Osteocyte (in vitro differentiated cells): ENCODE results near the gene ARHGAP42. TPM values are rescaled to one million over a fixed set of nuclear protein-coding genes. Genes with fewer than 3 reads are reported as not detected.

Source experiments
- DNase-seq: peaks from one replicate; pipeline ENCODE4 v3.0.0; 2021; ENCODE audit warnings: mixed read lengths; ENCODE audit not compliant: unreplicated experiment; ENCODE audit errors: extremely low spot score
- H3K27ac Mint-ChIP-seq: one replicate; pipeline ENCODE4 v1.8.0; 2021; ENCODE audit warnings: mild to moderate bottlenecking, mixed read lengths; ENCODE audit not compliant: unreplicated experiment
- H3K27me3 Mint-ChIP-seq: one replicate; pipeline ENCODE4 v1.8.0; 2021; ENCODE audit warnings: mixed read lengths; ENCODE audit not compliant: unreplicated experiment
- H3K36me3 Mint-ChIP-seq: one replicate; pipeline ENCODE4 v1.8.0; 2021; ENCODE audit warnings: mixed read lengths; ENCODE audit not compliant: unreplicated experiment
- H3K4me1 Mint-ChIP-seq: one replicate; pipeline ENCODE4 v1.8.0; 2021; ENCODE audit warnings: mixed read lengths; ENCODE audit not compliant: unreplicated experiment
- H3K4me3 Mint-ChIP-seq: one replicate; pipeline ENCODE4 v1.8.0; 2021; ENCODE audit warnings: mild to moderate bottlenecking, moderate library complexity, mixed read lengths; ENCODE audit not compliant: unreplicated experiment
- H3K9me3 Mint-ChIP-seq: one replicate; pipeline ENCODE4 v1.8.0; 2021; ENCODE audit warnings: mixed read lengths; ENCODE audit not compliant: unreplicated experiment
- CTCF ChIP-seq: fragments of 200-600 bp; sonication (generic); IDR thresholded peaks from 2 replicates; pipeline ENCODE4 v1.5.0; 2021; ENCODE audit warnings: antibody characterized with exemption, mild to moderate bottlenecking, moderate library complexity
- total RNA-seq: library from RNA; stranded (reverse); gene quantifications from 2 replicates; pipeline ENCODE4 v1.2.1, GENCODE V29; 2021

Gene ARHGAP42
- total RNA-seq, 1 donor from 2014 or later: 12.7 TPM

DNA sequence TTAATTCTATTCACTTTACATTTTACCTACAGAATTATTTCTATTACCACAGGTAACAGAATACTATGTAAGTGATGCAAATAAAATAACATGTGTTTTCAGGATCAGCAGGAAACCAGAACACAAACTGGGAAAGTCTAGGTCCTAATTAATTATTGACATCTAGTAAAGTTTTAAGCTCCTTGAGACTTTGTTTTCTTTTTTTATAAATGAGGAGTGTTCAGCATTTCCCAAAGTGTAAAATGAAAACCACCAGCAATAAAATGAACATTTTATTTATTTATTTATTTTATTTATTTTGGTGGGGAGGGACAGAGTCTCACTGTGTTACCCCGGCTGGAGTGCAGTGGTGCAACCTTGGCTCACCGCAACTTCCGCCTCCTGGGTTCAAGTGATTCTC is 123.6 kb downstream of the ARHGAP42 start:
- H3K27ac Mint-ChIP-seq: no peak overlapping the region
- H3K4me3 Mint-ChIP-seq: no peak overlapping the region
- peaks cover 21% of the 10 kb centered on the region for H3K4me1 Mint-ChIP-seq

GRCh38 chr11:100812517-100812916 is 125.4 kb downstream of the ARHGAP42 start:
- no peaks in the 10 kb centered on the region for H3K27me3 Mint-ChIP-seq
- H3K36me3 Mint-ChIP-seq: peaks cover 9% of the 10 kb centered on the region
- H3K4me3 Mint-ChIP-seq: no peak overlapping the region
- TF ChIP-seq CTCF: no peak
- no peak overlapping the region for H3K27ac Mint-ChIP-seq
- H3K9me3 Mint-ChIP-seq: peaks cover 3% of the 10 kb centered on the region
- no peak for DNase-seq
- peaks cover 21% of the 10 kb centered on the region for H3K4me1 Mint-ChIP-seq

More for the DNA sequence above, 123.6 kb downstream of the ARHGAP42 start:
- Mint-ChIP-seq H3K9me3 (peaks cover 2% of the 10 kb centered on the region), H3K36me3 (peaks cover 4% of the 10 kb centered on the region), H3K27me3 (no peaks in the 10 kb centered on the region)
- DNase-seq: no peak
- TF ChIP-seq CTCF: no peak

GRCh38 chr11:100815787-100816330 is 128.8 kb downstream of the ARHGAP42 start:
- H3K36me3 Mint-ChIP-seq: peaks cover 9% of the 10 kb centered on the region
- H3K4me3 Mint-ChIP-seq: no peak overlapping the region

DNA sequence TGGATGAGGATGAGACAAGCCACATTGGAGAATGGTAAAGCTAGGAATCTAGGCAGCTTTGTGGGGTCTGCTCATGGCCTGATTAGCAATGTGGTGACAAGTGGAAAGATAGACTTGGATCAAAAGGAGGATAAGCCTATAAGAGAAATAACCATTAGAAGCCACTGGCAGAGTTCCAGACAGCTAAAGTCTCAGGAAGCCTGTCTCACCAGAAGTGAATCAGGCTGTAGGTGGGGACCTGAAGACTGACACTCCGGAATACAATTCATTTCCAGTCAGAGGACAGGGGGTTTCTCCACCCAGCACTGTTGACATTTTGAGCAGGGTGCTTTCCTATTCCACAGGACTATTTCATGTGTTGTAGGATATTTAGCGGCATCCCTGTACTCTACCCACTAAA is 129.7 kb downstream of the ARHGAP42 start:
- Mint-ChIP-seq H3K4me1 (no peaks in the 10 kb centered on the region), H3K36me3 (peaks cover 9% of the 10 kb centered on the region), H3K27ac (no peak overlapping the region), H3K9me3 (peaks cover 3% of the 10 kb centered on the region), H3K4me3 (no peak overlapping the region), H3K27me3 (no peaks in the 10 kb centered on the region)
- no peak for TF ChIP-seq CTCF
- no peak for DNase-seq

More at GRCh38 chr11:100815787-100816330, 128.8 kb downstream of the ARHGAP42 start:
- TF ChIP-seq CTCF: no peak
- H3K9me3 Mint-ChIP-seq: peaks cover 3% of the 10 kb centered on the region
- no peak overlapping the region for H3K27ac Mint-ChIP-seq
- no peak for DNase-seq
- no peaks in the 10 kb centered on the region for H3K4me1 Mint-ChIP-seq
- no peaks in the 10 kb centered on the region for H3K27me3 Mint-ChIP-seq

DNA sequence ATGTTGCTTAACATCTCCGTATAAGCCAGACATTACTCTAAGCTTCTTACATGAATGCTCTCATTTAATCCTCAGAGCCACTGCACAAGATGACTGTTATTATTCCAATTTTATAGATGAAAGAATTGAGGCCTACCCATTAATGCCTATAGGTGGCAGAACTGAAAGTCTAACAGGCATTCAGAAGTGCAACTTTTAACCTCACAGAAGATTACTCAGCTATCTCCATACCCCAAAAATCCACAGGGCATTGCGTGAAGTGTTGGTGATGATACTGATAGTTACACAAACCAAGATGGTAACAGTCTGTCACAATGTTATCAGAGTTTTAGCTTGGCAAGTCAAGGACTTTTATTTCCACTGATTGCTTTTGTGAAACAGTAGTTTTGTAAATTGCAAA is 130.5 kb downstream of the ARHGAP42 start:
- DNase-seq: no peak
- peaks cover 4% of the 10 kb centered on the region for H3K4me1 Mint-ChIP-seq
- H3K36me3 Mint-ChIP-seq: peaks cover 9% of the 10 kb centered on the region
- peaks cover 3% of the 10 kb centered on the region for H3K9me3 Mint-ChIP-seq
- H3K27me3 Mint-ChIP-seq: no peaks in the 10 kb centered on the region
- no peak for TF ChIP-seq CTCF
- H3K4me3 Mint-ChIP-seq: no peak overlapping the region
- no peak overlapping the region for H3K27ac Mint-ChIP-seq
